Tongue (tissue), 2 donors: ENCODE data around the gene CHCHD10. TPM values are rescaled to one million over a fixed set of nuclear protein-coding genes. Genes with fewer than 3 reads are reported as not detected.

ENCODE experiments used
- DNase-seq: peaks from one replicate; pipeline ENCODE4 v3.0.0-alpha.2; 2015
- total RNA-seq: library from RNA; depleted of rRNA; stranded (reverse); fragments of >200 nt; gene quantifications from one replicate; pipeline ENCODE4 v1.2.3, GENCODE V29; 2014

CHCHD10 gene
- 6.4 TPM for total RNA-seq

DNA sequence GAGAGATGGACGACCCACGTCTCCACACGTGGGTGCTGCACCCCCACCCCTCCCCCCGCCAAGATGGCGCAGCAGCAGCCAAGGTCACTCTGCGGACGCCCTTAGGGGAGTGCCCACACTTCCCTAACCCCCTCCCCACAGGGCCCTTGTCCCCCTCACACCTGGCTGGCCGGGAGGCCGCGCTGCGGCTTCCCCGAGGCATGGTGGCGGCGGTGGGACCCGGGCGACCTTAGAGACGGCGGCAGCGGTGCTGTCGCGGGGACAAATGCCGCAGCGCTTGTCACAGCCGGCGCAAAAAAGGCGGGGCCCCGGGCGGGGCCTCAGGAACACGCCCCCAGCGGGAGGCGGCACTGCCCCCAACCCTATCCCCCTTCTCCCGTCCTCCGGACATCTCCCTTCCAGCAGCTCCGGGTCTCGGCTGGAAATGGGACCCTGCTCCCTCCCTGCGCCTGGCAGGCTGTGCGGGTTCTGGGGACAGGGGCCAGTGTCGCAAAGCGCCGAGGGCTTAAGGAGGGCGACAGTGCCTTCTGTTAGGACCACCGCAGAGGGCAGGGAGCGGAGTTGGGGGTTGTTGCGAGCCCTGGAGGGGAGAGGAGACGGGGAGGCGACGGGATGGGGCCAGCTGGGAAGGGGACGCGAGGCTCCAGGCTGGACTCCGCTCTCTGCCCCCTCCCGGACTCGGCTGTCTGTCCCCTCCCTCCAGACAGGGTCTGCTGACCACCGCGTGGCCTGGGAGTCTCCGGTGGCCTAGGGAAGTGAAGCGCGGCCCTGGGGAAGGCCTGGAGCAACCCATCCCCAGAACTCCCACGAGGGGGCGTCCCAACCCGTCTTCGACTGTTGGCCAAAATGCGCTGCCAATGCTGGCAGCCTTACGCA, at the start of gene CHCHD10:
Gene CHCHD10, minus strand, starts transcription at position 300 of the 876 bp plus-strand sequence. Its CDS starts 98 bp downstream, at position 202.
- peak; percentile 90 for DNase-seq

DNA sequence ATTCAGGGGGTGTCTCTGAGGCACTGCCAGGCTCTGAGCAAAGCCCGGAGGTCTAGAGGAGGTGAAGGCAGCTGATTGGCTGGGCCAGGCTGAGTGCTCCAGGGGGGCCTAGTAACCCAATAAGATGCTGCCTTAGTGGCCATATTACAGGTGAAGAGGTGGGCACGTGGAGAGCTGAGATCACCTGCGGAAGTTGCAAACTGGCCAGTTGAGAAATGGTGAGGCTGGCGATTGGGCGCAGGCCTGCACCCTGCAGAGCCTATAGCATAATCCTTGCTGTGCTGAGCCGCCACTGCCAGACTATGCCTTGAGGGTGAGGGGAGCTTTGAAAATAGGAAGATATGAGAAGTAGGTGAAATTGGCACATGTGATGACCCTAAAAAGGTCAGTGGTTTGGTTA, 49.4 kb upstream of the CHCHD10 start:
- no peak for DNase-seq

DNA sequence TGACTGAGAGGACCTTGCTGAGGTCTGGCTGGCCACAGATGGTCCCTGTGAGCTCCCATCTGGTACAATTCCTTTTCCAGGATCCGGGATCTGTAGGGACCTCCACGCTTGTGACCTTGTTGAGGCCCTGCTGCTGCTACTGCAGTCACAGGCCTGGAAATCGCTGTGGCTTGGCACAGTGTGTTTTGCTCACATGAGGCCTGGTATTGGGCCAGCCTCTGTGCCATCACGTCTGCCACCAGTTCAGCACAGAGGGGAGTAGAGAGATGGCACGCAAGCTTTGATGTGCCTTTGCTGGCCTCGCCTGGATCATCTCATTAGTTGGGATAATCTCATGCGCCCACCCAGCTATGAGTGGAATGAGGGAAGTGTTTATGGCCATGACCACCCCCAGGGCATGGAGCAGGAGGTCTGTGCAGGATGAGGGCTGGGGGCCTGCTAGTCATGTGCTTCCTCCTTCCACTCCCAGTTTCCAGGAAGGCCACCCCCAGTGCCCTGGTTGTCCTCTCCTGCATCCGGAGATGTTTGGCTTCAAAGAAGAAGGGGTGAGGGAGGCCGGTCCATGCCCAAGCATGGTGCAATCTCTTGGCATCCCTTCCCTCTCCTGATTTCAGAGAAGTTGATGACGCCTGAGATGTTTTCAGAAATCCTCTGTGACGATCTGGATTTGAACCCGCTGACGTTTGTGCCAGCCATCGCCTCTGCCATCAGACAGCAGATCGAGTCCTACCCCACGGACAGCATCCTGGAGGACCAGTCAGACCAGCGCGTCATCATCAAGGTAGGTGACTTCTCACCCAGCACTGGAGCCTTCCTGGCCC, 48.6 kb upstream of the CHCHD10 start:
- DNase-seq = no peak

DNA sequence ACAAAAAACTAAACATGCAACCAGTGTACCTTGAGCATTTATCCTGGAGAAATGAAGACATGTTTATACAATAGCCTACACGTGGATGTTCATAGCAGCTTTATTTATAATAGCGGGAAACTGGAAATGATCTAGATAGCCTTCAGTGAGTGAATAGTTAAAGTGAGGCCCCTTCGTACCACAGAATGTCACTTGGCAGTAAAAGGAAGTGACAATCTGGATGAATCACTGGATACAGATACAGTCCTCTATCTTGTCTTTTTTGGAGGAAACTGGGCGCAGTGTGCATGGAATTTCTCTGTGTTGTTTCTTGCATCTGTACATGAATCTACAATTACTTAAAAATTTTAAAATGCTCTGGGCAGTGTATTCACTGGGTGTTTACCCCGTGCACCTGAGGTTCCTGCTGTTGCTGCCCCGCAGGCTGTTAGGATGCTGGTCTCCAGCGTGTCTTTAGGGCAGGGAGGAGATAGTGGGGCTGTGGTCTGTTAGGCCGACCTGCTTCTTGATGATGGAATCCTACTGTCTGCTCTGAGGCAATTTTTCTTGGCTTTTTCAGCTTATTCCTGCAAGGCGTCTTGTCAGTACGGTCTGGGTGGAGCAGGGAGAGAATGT, 47.9 kb upstream of the CHCHD10 start:
- no peak for DNase-seq

DNA sequence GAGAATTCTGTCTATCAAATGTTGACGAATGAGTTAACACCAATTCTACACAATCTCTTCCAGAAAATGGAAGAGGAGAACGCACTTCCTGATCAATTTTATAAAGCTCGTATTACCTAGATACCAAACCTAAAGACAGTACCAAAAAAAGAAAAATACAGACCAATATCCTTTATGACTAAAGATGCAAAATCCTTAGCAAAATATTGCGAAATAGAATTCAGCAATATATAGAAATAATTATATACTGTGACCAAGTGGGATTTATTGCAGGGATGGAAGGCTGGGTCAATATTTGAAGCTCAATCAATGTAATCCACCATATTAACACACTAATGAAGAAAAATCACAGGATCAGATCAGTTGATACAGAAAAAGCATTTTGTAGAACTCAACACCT, 44.6 kb upstream of the CHCHD10 start:
- DNase-seq = no peak

DNA sequence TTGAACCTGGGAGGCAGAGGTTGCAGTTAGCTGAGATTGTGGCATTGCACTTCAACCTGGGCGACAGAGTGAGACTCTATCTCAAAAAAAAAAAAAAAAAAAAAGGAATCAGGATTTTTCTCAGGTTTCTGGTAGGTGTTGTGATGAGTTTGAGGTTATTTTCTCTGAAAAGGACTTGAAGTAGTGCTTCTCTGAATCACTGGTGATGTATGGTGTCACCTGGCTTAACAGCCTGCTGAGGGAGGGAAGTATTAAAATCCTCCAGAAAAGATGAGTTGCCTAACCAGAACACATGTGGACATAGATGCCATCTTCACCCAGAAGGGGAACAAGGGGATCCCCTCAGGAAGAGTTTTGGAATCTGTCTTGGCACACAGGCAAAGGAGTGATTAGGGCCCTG, 39.1 kb upstream of the CHCHD10 start:
- no peak for DNase-seq

DNA sequence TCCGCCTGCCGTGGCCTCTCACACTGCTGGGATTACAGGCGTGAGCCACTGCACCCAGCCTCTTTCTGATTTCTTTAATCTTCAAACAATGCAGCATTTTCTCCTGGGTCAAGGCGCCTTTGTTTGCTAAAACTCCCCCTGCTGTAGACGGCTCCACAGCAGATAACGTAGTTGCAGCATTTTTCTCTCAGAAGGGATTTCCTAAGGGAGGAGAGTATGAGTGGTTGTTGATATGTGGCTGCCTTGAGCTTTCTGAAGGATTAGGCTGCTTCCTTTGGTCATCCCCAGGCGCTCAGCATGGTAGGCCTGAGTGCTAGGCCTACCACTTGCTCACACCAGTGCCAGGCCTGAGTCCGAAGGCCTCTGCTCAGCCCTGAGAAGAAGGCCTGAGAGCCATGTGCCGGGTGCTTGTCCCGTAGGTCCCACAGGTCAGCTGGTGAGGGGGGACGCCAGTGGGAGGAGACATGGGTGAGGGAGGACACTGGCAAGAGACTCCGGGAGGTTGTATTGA, 37.1 kb upstream of the CHCHD10 start:
- no peak for DNase-seq

DNA sequence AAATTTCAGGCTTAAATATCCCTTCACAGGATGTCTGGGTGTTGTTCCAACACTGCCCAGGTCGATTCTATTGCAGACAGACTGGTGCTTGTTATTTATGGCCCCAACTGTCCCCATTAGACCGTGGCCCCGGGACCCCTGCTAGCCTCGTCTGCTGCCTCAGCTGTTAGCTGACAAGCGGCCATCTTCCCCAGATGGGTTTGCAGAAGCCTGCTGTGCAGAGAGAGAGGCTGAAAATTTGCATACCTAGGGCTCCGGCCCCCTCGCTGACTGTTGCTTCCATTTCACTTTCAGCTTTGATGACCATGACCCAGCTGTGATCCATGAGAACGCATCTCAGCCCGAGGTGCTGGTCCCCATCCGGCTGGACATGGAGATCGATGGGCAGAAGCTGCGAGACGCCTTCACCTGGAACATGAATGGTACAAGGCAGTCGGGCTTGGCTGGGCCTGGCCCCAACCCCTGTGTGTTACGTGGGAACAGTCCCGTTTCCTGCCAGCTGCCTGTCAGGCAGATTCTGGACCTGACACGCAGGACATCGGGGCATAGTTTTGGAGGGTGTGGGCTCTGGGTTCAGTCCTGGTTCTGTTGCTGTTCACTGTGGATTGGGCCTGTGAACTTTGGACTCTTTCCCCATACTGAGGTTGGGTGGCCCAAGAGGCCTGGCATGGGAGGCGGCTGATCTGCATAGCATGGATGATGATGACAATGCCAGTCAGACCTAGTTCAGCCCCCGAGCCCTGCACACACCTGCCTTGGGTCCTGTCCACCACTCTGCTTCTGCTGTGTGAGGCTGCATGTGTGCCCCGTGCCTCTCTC, 35.4 kb upstream of the CHCHD10 start:
- DNase-seq = no peak

DNA sequence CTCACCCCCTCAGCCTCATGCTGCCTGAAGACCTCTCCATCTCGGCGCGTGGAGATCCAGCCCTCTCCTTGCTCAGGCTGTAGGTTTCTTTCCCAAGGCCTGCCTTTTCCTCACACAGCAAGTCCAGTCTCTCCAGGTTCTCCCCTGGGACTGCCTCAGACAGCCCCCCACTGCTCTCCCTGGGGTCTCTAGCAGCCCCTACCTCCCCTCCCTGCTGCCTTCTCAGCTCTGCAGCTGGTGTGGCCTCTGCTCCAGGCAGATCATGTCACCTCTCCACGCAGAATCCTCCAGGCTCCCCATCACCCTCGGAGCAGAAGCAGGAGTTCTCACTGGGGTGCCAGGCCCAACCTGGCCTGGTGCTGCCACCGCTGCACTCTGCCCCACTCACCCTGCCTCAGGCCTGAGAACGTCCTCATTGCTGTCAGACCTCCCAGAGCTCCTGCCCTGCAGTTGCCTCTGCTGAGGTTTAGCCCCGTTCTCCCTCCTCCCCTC, 34.2 kb upstream of the CHCHD10 start:
- no peak for DNase-seq

DNA sequence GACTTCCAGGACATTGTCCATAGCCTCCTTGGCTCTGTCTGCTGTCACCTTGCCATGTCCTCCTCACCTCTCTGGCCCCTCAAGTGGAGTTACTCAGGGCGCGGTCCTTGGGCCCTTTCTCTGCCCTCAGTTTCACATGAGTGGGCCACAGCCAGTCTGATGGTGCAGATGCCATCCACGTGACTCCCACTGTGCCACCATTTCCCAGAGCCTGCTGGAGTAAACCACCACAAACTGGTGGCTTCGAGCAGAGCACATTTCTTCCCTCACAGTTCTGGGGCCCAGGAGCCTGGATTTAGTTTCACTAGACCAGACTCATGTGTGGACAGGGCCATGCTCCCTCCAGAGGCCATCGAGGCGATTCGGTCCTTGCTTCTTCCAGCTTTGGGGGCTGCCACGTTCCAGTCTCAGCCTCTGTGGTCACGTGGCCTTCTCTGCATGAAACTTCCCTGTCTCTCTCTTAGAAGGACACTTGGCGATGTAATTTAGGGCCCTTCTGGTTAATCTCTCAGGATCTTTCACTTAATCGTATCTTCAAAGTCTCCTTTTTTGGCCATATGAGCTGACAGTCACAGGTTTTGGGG, 33.6 kb upstream of the CHCHD10 start:
- no peak for DNase-seq

DNA sequence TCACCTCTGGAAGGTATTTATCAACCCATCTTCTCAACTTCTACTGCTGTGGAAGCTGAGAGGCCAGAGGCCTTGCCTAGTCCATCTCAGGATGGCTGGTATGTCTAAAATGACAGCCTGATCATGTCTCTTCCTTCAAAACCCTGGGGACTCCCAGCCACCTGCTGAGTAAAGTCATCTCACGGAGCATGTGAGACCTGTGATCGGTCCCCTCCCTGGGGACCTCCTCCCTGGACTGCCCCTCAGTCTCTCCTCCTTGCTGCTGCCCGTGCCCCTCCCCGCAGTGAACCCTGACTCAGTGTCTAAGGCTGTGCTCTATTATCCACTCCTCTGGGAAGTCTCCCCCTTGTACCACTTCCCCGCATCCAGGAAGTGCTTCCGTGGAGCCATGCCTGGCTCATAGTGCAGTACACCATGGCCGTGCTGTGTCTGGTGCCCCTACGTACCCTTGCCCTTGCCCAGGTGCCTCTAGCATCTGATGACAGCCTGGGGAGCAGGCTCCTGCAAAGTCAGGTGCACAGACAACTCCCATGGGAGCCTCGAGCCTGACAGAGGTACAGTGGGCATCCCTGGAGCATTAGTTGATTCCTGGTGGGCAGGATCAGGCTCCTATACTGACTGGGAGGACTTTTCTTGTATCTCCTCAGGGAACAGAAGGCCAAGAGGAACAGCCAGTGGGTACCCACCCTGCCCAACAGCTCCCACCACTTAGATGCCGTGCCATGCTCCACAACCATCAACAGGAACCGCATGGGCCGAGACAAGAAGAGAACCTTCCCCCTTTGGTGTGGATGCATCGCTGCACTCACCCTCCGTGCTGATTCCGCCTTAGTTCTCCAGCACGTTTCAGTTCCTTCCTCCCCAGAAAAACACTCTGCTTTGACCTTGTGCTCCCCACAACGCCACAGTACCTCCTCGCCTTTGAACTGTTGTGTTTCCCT, 32.8 kb upstream of the CHCHD10 start:
- DNase-seq = no peak

DNA sequence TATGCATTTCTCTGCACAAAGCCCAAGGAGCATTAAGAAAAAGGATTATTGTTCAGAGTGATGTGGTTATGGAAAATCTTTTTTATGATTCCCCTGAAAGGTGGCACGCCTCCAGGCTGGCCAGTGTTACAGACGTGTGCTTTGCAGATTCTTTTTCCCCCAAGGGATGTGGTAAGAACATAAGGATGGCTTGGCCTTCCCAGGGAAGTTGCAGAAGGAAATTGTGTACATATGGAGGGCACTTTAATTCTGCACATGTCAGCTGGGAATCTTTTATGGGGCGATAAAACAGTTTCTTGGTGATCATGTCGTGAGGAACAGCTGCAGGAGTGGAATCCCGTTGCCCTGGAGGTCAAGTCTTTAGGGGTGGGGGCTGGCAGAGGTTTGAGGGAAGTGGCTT, 28.7 kb upstream of the CHCHD10 start:
- DNase-seq = peak; percentile 50

DNA sequence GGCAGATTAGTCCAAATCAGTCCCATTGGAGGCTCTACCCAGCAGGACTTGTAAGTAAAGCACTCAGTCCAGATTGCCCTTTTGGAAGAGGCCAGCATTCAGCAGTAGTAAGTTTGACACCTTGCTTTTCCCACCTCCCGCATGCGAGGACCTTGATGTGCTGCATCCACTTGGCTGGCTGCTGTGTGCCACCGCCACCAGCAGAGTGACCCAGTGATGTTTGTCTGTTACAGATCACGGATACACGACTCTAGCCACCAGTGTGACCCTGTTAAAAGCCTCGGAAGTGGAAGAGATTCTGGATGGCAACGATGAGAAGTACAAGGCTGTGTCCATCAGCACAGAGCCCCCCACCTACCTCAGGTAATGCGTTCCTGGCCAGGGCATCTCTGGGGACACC, 25.6 kb upstream of the CHCHD10 start:
- DNase-seq = no peak

DNA sequence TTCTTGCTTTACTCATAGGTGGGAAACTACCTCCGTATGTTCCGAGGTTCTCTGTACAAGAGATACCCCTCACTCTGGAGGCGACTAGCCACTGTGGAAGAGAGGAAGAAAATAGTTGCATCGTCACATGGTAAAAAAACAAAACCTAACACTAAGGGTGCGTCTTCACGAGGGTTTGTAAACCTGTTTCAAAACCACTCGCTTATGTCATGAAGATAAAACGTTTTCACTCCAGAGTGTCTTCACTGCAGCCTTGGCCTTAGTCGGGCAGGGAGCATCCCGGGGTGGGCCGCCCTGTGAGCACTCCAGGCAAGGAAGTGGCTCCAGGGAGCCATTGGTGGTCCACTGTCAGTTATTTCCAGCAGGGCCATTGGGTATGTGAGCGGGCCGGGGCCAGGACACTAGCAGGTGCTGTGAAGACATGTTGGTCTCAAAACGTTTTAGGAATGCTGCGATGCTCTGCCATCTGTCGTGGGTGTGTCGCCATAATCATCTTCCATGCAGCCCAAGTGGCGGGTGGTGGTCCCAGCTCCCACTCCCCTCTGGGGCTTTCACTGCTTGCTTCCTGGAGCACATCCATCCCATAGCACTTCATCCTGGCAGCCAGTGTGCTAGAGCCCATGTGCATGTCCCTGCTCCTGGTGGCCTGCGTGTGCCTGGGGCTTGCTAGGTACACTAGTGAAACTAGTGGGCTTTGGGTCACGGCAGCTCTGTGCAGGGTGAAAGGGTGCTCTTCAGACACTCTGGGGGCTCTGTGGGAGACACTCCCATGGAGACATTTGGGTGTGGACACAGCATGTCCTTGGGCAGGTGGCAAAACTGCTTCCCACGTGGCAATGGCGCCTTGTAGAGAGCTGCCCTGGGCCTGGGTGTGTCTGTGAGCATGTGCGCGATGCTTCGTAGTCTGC, 24.2 kb upstream of the CHCHD10 start:
- no peak for DNase-seq

DNA sequence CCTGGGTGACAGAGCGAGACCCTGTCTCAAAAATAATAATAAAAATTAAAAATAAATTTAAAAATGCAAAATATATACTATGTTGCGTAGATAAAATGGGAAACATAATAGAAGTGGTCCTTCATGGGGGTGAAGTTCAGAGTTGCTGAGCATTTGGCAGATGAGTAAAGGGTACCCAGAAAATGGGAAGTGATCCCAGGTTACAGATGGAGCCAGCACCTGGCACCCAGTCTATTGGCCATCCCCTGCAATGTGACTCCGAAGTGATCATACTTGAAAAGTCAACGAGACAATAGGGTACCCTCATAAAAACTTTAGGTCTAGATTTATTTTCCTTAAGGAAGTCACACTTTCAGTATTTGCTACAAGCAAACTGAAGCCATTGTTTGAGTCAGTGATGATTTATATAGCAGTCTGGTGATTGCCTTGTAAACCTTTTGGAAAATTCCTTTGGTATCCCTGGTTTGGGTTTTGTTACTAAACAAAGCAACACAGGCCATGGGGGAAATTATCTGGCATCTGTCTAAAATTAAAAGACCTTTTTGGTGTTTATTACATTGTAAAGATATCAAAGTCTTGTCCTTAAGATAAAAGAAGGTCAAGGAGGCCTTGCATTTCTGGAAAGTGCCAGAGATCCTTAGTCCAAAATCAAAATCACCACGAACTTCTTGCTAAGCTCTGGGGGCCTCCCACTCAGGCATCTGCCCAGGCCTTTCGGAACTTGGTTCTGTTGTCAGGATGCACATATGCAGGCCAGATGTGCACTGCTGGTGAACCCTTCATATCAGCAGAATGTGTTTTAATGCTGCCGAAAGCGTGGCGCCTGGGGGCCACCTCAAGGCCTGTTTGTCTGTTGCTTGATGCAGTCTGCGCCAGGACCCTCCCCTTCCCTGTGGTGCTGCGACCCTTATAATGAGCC, 23.3 kb upstream of the CHCHD10 start:
- peak; percentile 66 for DNase-seq

DNA sequence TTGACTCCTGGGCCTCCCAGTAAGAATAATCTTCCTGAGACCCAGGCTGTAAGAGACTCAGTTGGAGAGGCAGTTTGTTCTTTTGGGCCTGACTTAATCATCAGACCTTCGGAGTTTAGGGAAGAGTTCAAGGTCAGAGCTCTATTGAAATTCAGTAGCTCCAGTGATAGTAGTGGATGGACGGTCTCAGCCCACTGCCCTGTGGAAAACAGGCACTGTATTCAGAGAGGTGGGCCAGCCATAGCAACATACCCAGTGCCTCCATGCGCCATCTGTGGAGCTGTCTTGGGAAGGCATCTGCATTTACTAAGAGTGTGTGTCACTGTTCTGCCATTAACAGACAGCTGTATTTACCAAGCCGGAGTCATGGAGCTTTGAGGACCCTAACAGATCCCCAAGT, 21.9 kb upstream of the CHCHD10 start:
- no peak for DNase-seq

DNA sequence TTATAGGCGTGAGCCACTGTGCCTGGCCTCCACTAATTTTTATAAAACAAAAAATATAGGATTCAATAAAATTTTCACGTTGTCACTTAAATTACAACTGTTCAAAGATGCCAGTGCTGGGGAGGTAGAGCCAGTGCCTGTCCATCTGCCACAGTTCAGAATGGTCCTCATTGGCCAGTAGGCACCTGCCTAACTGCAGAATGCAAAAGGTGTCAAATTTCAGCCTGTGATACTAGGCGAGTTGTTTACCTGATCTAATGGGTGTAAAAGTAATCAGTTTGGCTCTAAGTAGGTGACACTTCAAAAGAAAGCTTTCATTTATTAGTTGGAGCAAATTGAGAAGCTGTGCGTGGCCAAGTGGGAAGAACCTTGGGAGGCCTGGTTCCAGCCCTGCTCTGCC, 21.3 kb upstream of the CHCHD10 start:
- no peak for DNase-seq

DNA sequence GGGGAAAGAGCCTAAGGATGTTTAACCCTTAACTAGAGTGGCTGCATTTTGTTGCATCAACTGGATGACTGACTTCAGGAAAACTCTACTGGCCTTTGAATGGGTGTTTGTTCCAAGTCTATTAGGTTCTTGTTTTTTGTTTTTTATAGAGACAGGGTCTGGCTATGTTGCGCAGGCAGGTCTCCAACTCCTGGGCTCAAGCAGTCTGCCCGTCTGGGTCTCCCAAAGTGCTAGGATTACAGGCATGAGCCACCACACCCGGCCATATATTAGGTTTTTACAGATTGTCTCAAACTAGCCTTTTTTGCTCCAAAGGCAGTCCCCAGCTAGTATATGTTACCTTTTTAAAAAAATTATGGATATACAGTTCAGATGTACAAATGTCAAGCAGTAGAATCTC, 20.1 kb upstream of the CHCHD10 start:
- no peak for DNase-seq
